ENCODE data around the gene STAT3.
"Not testable (repeated sequence)": the region's sequence is repeated elsewhere in the genome, so short reads cannot be mapped to it uniquely, and the experiment has no call there.

GRCh38 chr17:42417981-42418380 lies 29.7 kb upstream of the STAT3 start:
- not testable (repeated sequence) for TF ChIP-seq CTCF (IDR thresholded peaks at IDR 0.05; ENCODE audit: insufficient read depth, low read length, poor library complexity, severe bottlenecking); EZH2phosphoT487 (conservative IDR thresholded peaks at IDR 0.05; ENCODE audit: low read length)

Data from SU-DHL-6 (cell line).